ENCODE results near the gene ZNF646. TPM values are rescaled to one million over a fixed set of nuclear protein-coding genes. Genes with fewer than 3 reads are reported as not detected.

The ZNF646 gene
- total RNA-seq, 2 experiments from 2014 or later: 30.1 to 33.8 TPM

- H3K27ac ChIP-seq (ENCODE audit: low read depth, low read length, poor library complexity, severe bottlenecking): peak overlapping the region; percentile 71
- peaks cover 23% of the 10 kb centered on the region for H3K79me2 ChIP-seq (ENCODE audit: insufficient read depth, low read depth, low read length)
- peak; percentile 59 for DNase-seq (ENCODE audit: low spot score)
- peaks cover 35% of the 10 kb centered on the region for H3K36me3 ChIP-seq (ENCODE audit: insufficient read depth, low read length)
- intact Hi-C loops (cut with micrococcal nuclease; ENCODE audit: unreplicated experiment): no loop called here
- TF ChIP-seq CTCF (conservative IDR thresholded peaks at IDR 0.05; ENCODE audit: low read length) (no peak), EZH2phosphoT487 (IDR thresholded peaks at IDR 0.05; ENCODE audit: borderline replicate concordance, low read depth, low read length) (no peak)
- CTCF ChIA-PET (ENCODE audit: unreplicated experiment): interaction anchor here (0.7 to 1.0 kb wide), 2 partner anchors 9 to 14 kb away, joined by 3 to 4 read pairs; no protein-coding TSS in a partner anchor
- H3K4me2 ChIP-seq (ENCODE audit: low read length): peak overlapping the region; percentile 100
- peaks cover 5% of the 10 kb centered on the region; the same call in 1 of the 2 replicates for H4K20me1 ChIP-seq (ENCODE audit: insufficient read depth, low read length)
- H2AFZ ChIP-seq (ENCODE audit: low read length): no peak overlapping the region
- peak overlapping the region; percentile 86 for H3K4me3 ChIP-seq (ENCODE audit: low read depth, low read length, poor library complexity, severe bottlenecking)
- no peaks in the 10 kb centered on the region for H3K9me3 ChIP-seq (ENCODE audit: low read length)
- BruUV-seq (replicated peaks): no TSS peak
- no peaks in the 10 kb centered on the region for H3K9me2 ChIP-seq (ENCODE audit: insufficient read depth, low read length)
- POLR2A ChIA-PET: interaction anchor here (0.6 to 1.7 kb wide), 6 partner anchors 8 to 162 kb away, joined by 3 to 7 read pairs (median 4); partner anchors contain the start of genes KAT8, ZNF646 and ZNF668
- peaks cover 18% of the 10 kb centered on the region for H3K4me1 ChIP-seq (ENCODE audit: insufficient read depth, low read length, poor library complexity, severe bottlenecking)
These were observed 19.0 kb downstream of the ZNF646 start for GRCh38 chr16:31093132-31093703.

- Histone ChIP-seq H3K4me3 (ENCODE audit: low read depth, low read length, poor library complexity, severe bottlenecking) (peak overlapping the region; percentile 86), H3K9me2 (ENCODE audit: insufficient read depth, low read length) (no peaks in the 10 kb centered on the region), H3K4me2 (ENCODE audit: low read length) (peak overlapping the region; percentile 100), H4K20me1 (ENCODE audit: insufficient read depth, low read length) (peaks cover 5% of the 10 kb centered on the region; the same call in 1 of the 2 replicates), H3K79me2 (ENCODE audit: insufficient read depth, low read depth, low read length) (peaks cover 23% of the 10 kb centered on the region), H3K9me3 (ENCODE audit: low read length) (no peaks in the 10 kb centered on the region), H3K36me3 (ENCODE audit: insufficient read depth, low read length) (peaks cover 27% of the 10 kb centered on the region), H3K27ac (ENCODE audit: low read depth, low read length, poor library complexity, severe bottlenecking) (peak overlapping the region; percentile 71), H3K4me1 (ENCODE audit: insufficient read depth, low read length, poor library complexity, severe bottlenecking) (peaks cover 18% of the 10 kb centered on the region), H2AFZ (ENCODE audit: low read length) (peak overlapping the region; percentile 51)
- TF ChIP-seq CTCF (conservative IDR thresholded peaks at IDR 0.05; ENCODE audit: low read length): no peak
- TF ChIP-seq EZH2phosphoT487 (IDR thresholded peaks at IDR 0.05; ENCODE audit: borderline replicate concordance, low read depth, low read length): no peak
- DNase-seq (ENCODE audit: low spot score): no peak
- ChIA-PET CTCF (ENCODE audit: unreplicated experiment) (no interaction called here), POLR2A (interaction anchor here (1.0 to 1.7 kb wide), 3 partner anchors 20 to 23 kb away, joined by 3 to 5 read pairs (median 4); partner anchors contain the start of genes KAT8, ZNF646 and ZNF668)
- intact Hi-C loops (cut with micrococcal nuclease; ENCODE audit: unreplicated experiment): loop anchor here (1.0 kb wide), 2 partner anchors 20 to 48 kb away; partner anchors contain the start of genes ZNF646 and ZNF668
- no TSS peak for BruUV-seq (replicated peaks)
These were observed 19.8 kb downstream of the ZNF646 start for GRCh38 chr16:31094088-31094423.
